HCT116 (cell line): ENCODE measurements around the gene KCTD2.

Experiments used
- CTCF ChIP-seq, 3 experiments: fragments of 200-600 bp in 1 of 3; sonication (generic) in 1 of 3; IDR thresholded peaks in 2 of 3; conservative IDR thresholded peaks in 1 of 3; 2 replicates each; pipeline ENCODE4 v1.5.1; 2012 to 2017; ENCODE audit warnings: low read depth in 2 of 3, low read length in 2 of 3, antibody characterized with exemption in 1 of 3, borderline replicate concordance in 1 of 3, control low read depth in 1 of 3, mild to moderate bottlenecking in 1 of 3, mixed read lengths in 1 of 3, mixed run types in 1 of 3, moderate library complexity in 1 of 3; ENCODE audit not compliant: insufficient read depth in 1 of 3
- ELF1 ChIP-seq: IDR thresholded peaks from 2 replicates; pipeline ENCODE4 v1.6.1; 2012; ENCODE audit warnings: low read depth, borderline replicate concordance
- MAX ChIP-seq: IDR thresholded peaks from 2 replicates; pipeline ENCODE4 v1.6.1; 2012

DNA sequence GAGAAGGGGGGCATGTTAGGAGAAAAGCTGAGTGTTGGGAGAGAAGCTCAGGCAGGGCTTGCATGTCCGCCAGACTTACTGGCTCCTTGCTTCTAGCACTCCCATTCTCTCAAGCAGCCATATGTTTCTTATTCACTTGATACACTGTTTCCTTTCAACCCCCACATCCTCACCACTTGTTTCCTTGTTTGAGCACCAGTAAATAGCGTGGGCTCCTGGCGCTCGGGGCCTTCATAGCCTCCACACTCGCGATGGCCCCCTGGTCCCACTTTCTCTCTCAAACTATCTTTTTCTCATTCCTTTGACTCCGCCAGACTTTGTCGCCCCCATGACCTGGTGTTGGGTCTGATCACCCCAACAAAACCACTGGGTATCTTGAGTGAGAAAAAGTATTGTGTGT, 16.9 kb upstream of the KCTD2 start:
- no peak for TF ChIP-seq ELF1
- TF ChIP-seq CTCF (IDR thresholded peaks at IDR 0.05 in 2 of 3, conservative IDR thresholded peaks at IDR 0.05 in 1 of 3; ENCODE audit: borderline replicate concordance in 1 of 3, insufficient read depth in 1 of 3, low read depth in 2 of 3, low read length in 2 of 3) = no peak
- no peak for TF ChIP-seq MAX
